ENCODE data around the gene GPR141. TPM values are rescaled to one million over a fixed set of nuclear protein-coding genes. Genes with fewer than 3 reads are reported as not detected.
A peak's percentile ranks its signal among the peaks of the same experiment; 100 is the strongest.

The GPR141 gene
- total RNA-seq, 1 experiment from 2014 or later = 1.8 TPM

- Mint-ChIP-seq H3K4me1 (peaks cover 23% of the 10 kb centered on the region), H3K27me3 (ENCODE audit: low read depth) (no peaks in the 10 kb centered on the region), H3K36me3 (no peaks in the 10 kb centered on the region), H3K27ac (no peak overlapping the region), H3K9me3 (no peaks in the 10 kb centered on the region), H3K4me3 (no peak overlapping the region)
- DNase-seq (ENCODE audit: low spot score) (no peak), ATAC-seq (peak; percentile 88)
- POLR2A ChIA-PET = no interaction called here
- CTCF ChIA-PET = no interaction called here
- TF ChIP-seq ARID4B (CRISPR knock-in tag; IDR thresholded peaks at IDR 0.05; ENCODE audit: borderline replicate concordance) (no peak), NFE2L1 (CRISPR knock-in tag; IDR thresholded peaks at IDR 0.05) (no peak), TEAD4 (CRISPR knock-in tag; IDR thresholded peaks at IDR 0.05) (no peak), TP53 (CRISPR knock-in tag; IDR thresholded peaks at IDR 0.05) (no peak), ATF3 (CRISPR knock-in tag; conservative IDR thresholded peaks at IDR 0.05) (no peak), NR1H2 (CRISPR knock-in tag; IDR thresholded peaks at IDR 0.05) (no peak)
Observed at GRCh38 chr7:37656913-37657530, 26.5 kb upstream of the GPR141 start.

- no peaks in the 10 kb centered on the region for H3K9me3 Mint-ChIP-seq
- no peak overlapping the region for H3K4me3 Mint-ChIP-seq
- no peak for TF ChIP-seq ZNF416 (CRISPR knock-in tag; IDR thresholded peaks at IDR 0.05)
- no peak for TF ChIP-seq ATF3 (CRISPR knock-in tag; conservative IDR thresholded peaks at IDR 0.05)
- TF ChIP-seq ESRRA (CRISPR knock-in tag; IDR thresholded peaks at IDR 0.05; ENCODE audit: borderline replicate concordance) = no peak
- TF ChIP-seq AFF4 (CRISPR knock-in tag; IDR thresholded peaks at IDR 0.05; ENCODE audit: borderline replicate concordance) = no peak
- TF ChIP-seq E2F4 (CRISPR knock-in tag; IDR thresholded peaks at IDR 0.05; ENCODE audit: borderline replicate concordance, low read depth) = no peak
- TF ChIP-seq ZNF396 (CRISPR knock-in tag; IDR thresholded peaks at IDR 0.05; ENCODE audit: borderline replicate concordance) = no peak
- no peak for TF ChIP-seq JUN (CRISPR knock-in tag; IDR thresholded peaks at IDR 0.05)
- TF ChIP-seq E2F1 (CRISPR knock-in tag; IDR thresholded peaks at IDR 0.05) = no peak
- no peak for TF ChIP-seq ZNF512 (CRISPR knock-in tag; IDR thresholded peaks at IDR 0.05; ENCODE audit: borderline replicate concordance)
- TF ChIP-seq NR3C1 (CRISPR knock-in tag; conservative IDR thresholded peaks at IDR 0.05; ENCODE audit: low read depth) = no peak
- TF ChIP-seq FOXJ3 (CRISPR knock-in tag; IDR thresholded peaks at IDR 0.05; ENCODE audit: borderline replicate concordance) = no peak
- TF ChIP-seq SMAD3 (CRISPR knock-in tag; IDR thresholded peaks at IDR 0.05; ENCODE audit: borderline replicate concordance) = no peak
- no peak for TF ChIP-seq CTCF (IDR thresholded peaks at IDR 0.05)
- ChIA-PET POLR2A (no interaction called here), CTCF (no interaction called here)
- ATAC-seq (no peak), DNase-seq (ENCODE audit: low spot score) (no peak)
- H3K27me3 Mint-ChIP-seq (ENCODE audit: low read depth) = no peaks in the 10 kb centered on the region
- peaks cover 23% of the 10 kb centered on the region for H3K4me1 Mint-ChIP-seq
- no peaks in the 10 kb centered on the region for H3K36me3 Mint-ChIP-seq
- H3K27ac Mint-ChIP-seq = no peak overlapping the region
Observed at GRCh38 chr7:37657816-37658215, 25.8 kb upstream of the GPR141 start.

Measured in WTC11 (cell line).